Left colon (tissue), 2 donors: ENCODE data around the gene DCBLD1. TPM values are rescaled to one million over a fixed set of nuclear protein-coding genes. Genes with fewer than 3 reads are reported as not detected.

ENCODE experiments used
- ATAC-seq: fragments of 200-7000 bp; cut with Tn5 transposase; one replicate; pipeline ENCODE4 v1.9.1; 2020; ENCODE audit warnings: mild to moderate bottlenecking, moderate library complexity
- DNase-seq, 2 donors: peaks; one replicate each; pipeline ENCODE4 v3.0.0-alpha.2; 2020
- intact Hi-C, 2 donors: fragments of 100-400 bp; cut with DNase I in 1 of 2; cut with micrococcal nuclease in 1 of 2; formaldehyde crosslinking; loops; one replicate each; pipeline versions ENCODE4 v1.11.2 to v1.14.0; 2022; cut with DNase I, micrococcal nuclease
- total RNA-seq, 2 donors: library from RNA; stranded (reverse); fragmentation: NEBNext Ultra II Directional; extraction: Animal tissue kit (Norgen Biotek cat#: 25700); gene quantifications; one replicate each; pipeline ENCODE4 v1.2.1, GENCODE V29; 2021
- donor health status: DM: no; HTN: no; CAD: no.
- donor health status: DM: yes; HTN: yes; CAD: no.

DCBLD1 gene
- total RNA-seq, 2 donors from 2014 or later: 14.5 to 17.1 TPM

GRCh38 chr6:117494283-117494682 lies 11.8 kb downstream of the DCBLD1 start:
- DNase-seq (no peak), ATAC-seq (no peak)
- intact Hi-C loops: no loop called here

- intact Hi-C loops: no loop called here
- peak; percentile 42 for ATAC-seq
- no peak for DNase-seq
Observed at GRCh38 chr6:117494694-117495318, 12.3 kb downstream of the DCBLD1 start.

GRCh38 chr6:117495425-117495824 lies 13.0 kb downstream of the DCBLD1 start:
- DNase-seq (no peak), ATAC-seq (no peak)
- intact Hi-C loops: no loop called here

GRCh38 chr6:117495869-117496268 lies 13.4 kb downstream of the DCBLD1 start:
- intact Hi-C loops: no loop called here
- ATAC-seq (no peak), DNase-seq (no peak)

GRCh38 chr6:117496383-117496990 lies 14.0 kb downstream of the DCBLD1 start:
- no peak for ATAC-seq
- intact Hi-C loops: no loop called here

GRCh38 chr6:117497237-117497636 lies 14.8 kb downstream of the DCBLD1 start:
- DNase-seq: no peak
- intact Hi-C loops: no loop called here
- peak; percentile 70 for ATAC-seq

More at GRCh38 chr6:117496383-117496990, 14.0 kb downstream of the DCBLD1 start:
- no peak for DNase-seq

- ATAC-seq (peak; percentile 64), DNase-seq (no peak)
- intact Hi-C loops: no loop called here
Observed at GRCh38 chr6:117498159-117498558, 15.7 kb downstream of the DCBLD1 start.

GRCh38 chr6:117501722-117502121 lies 19.2 kb downstream of the DCBLD1 start:
- intact Hi-C loops: no loop called here
- no peak for ATAC-seq
- no peak for DNase-seq

GRCh38 chr6:117502580-117502979 lies 20.1 kb downstream of the DCBLD1 start:
- DNase-seq (no peak), ATAC-seq (no peak)
- intact Hi-C loops: no loop called here

- DNase-seq: no peak
- intact Hi-C loops: no loop called here
- ATAC-seq: no peak
Observed at GRCh38 chr6:117503211-117503610, 20.7 kb downstream of the DCBLD1 start.

GRCh38 chr6:117504478-117505144 lies 22.1 kb downstream of the DCBLD1 start:
- peak in 1 of 2 donors; percentile 33 for DNase-seq
- intact Hi-C loops: no loop called here

GRCh38 chr6:117505311-117505710 lies 22.8 kb downstream of the DCBLD1 start:
- DNase-seq (no peak), ATAC-seq (no peak)
- intact Hi-C loops: no loop called here

More at GRCh38 chr6:117504478-117505144, 22.1 kb downstream of the DCBLD1 start:
- peak; percentile 96 for ATAC-seq

GRCh38 chr6:117506180-117506835 lies 23.8 kb downstream of the DCBLD1 start:
- intact Hi-C loops: no loop called here
- ATAC-seq: no peak
- DNase-seq: no peak

GRCh38 chr6:117506907-117507306 lies 24.4 kb downstream of the DCBLD1 start:
- intact Hi-C loops: no loop called here
- ATAC-seq: no peak
- no peak for DNase-seq

- intact Hi-C loops: no loop called here
- DNase-seq: no peak
- no peak for ATAC-seq
Observed at GRCh38 chr6:117508450-117508971, 26.0 kb downstream of the DCBLD1 start.

GRCh38 chr6:117509021-117509420 lies 26.5 kb downstream of the DCBLD1 start:
- DNase-seq (no peak), ATAC-seq (no peak)
- intact Hi-C loops: no loop called here

- no peak for DNase-seq
- intact Hi-C loops: no loop called here
- ATAC-seq: no peak
Observed at GRCh38 chr6:117512056-117512828, 29.8 kb downstream of the DCBLD1 start.

GRCh38 chr6:117512987-117513573 lies 30.6 kb downstream of the DCBLD1 start:
- no peak for DNase-seq

More at GRCh38 chr6:117512987-117513573, 30.6 kb downstream of the DCBLD1 start:
- no peak for ATAC-seq
- intact Hi-C loops: no loop called here
